Kidney glomerular epithelial cell (primary cell): Measurements from ENCODE around the gene NCOA3.

Experiments
- DNase-seq: peaks from one replicate; lab custom pipeline; 2025; lab: John Stamatoyannopoulos, UW

Gene NCOA3

DNA sequence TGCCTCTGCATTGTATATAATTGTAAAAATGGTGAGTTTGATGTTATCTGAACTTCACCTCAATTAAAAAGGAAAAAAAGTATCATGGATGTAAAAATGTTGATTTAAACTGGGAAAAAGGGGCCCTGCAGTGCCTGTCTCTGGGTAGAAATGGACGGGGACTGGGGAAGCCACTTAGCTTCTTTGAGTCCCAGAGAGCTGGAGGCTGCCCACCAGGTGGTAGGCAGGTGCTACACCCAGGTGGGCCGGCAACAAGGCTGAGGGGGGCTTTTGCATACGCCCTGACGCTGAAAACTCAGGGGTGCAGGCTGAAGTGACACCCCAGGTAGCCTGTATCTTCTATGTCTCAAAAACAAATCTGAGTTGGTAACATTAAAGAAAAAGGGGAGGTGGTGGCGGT is 165.4 kb downstream of the NCOA3 start:
- no peak for DNase-seq

DNA sequence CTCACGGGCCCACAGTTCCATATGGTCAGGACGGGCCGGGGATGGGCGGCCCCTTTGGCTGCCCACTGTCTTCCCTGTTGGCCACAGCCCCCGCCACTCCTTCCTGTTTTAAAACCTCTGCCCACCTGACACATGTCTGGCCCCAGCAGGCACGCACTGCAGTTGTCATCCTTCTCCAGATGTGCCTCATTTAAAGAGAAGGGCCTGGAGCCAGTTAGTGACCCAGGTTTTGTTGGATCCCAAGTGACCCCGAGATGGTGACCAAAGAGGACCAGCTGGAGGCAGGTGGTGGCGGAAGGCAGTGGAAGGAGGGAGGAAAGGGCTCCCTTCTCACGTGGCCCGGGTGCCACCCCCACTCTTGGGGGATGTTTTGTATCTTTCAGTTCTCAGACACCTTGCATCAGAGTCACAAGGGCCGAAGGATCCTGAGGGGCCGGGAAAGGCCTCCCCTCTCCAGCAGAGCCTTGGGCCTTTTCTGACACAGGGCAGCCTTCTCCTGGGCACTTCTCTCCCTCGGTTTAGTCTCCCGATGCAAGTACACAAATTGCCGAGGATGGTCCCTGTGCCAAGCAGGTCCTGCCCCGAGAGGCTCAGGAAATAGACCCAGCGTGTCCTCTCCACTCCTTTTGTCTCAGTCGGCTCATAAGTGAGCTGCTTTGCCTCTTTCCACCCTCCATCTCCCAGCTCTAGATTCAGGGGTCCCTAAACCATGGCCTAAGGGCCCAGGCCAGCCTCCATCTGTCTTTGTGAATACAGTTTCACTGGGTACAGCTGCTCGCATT is 166.0 kb downstream of the NCOA3 start:
- DNase-seq: no peak

DNA sequence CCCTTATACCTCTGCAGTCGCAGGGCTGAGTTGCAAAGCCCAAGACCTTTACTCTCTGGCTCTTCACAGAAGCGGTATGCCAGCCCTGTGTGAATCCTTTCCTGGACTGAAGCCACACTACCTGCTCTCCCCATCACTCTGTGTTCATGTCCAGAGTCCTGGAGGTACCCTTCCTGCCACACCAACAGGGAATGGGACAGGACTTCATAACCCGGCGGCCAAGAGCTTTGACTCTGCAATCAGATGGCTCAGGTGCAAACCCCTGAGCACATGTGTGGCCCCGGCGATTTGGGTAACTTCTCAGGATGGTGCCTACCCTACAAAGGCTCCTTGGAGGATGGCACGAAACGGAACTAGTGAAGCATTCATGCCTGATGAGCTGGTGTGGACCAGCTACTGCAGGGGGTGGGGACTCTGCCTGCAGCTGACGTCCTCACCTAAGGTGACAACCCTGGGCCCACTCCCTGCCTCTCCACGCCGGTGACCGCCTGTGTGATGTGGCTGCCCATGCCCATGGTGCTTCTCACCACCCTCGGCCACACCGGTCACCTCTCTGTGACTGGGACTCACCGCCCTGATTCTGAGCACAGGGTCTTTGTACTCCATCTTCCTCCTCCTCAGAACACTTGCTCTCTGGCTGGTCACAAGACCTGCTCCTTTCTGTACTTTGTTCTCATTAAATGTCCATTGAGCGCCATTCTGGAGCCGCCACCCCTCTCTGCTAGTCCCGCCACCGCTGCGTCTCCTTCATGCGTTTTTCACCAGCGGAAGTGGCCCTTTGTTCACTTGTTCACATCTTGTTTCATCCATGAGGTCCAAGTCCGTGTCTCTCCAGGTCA is 166.8 kb downstream of the NCOA3 start:
- DNase-seq: no peak

DNA sequence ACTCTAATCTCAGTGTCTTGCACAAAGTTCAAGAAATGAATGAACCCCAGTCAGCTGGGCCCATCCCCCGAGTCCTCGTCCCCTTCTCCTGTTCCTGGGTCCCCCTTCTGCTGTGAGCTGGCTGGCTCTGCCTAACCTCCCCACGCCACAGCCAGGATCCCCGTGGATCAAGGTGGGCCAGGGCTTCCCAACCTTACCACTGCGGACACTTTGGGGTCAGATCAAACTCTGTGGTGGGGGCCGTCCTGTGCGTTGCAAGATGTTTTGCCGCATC is 167.4 kb downstream of the NCOA3 start:
- no peak for DNase-seq

DNA sequence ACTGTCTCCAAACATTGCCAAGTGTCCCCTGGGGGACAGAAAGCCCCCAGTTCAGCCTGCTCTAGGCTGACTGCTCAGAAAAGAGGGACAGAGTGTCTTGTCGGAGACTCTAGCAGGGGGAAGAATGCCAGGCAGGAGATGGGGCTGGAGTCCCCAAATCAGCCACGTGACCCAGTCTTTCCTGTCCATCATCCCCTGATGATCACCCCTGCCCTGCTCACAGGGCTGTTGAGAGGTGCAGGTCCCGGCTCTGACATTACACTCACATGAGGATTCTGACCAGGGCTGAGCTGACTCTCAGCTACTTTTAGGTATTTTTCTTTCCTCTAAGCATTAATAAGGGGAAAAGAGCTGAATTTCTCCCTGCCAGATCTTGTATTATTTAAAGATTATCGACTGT is 167.8 kb downstream of the NCOA3 start:
- DNase-seq: no peak

DNA sequence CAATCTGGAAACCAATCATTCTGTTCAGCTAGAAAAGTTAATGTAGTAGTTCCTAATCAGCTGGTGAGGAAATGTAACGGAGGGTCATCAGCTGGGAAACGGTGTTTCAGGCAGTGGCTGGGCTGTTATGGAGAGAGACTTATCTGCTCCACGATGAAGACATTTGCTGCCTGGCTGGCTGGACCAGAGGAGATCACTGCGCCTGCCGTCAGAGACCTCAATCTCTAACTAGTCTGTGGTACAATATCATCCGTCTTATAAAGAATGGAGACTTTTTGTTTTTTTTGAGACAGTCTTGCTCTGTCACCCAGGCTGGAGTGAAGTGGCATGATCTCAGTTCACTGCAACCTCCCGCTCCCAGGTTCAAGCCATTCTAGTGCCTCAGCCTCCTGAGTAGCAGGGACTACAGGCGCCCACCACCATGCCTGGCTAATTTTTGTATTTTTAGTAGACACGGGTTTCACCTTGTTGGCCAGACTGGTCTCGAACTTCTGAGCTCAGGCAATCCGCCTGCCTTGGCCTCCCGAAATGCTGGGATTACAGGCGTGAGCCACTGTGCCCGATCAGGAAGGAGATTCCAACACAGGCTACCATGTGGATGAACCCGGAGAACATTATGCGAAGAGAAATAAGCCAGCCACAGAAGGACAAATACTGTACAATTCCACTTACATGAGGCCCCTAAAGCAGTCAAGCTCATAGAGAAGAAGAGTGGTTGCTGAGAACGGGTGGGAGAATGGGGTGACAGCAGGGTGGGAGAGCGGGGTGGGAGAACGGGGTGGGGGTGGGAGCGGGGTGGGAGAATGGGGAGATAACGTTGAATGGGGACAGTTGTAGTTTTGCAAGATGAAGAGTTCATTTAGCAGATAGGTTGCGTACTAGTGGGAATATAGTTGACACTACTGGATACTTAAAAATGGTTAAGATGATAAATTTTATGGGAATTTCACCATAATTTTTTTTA is 168.5 kb downstream of the NCOA3 start:
- no peak for DNase-seq

DNA sequence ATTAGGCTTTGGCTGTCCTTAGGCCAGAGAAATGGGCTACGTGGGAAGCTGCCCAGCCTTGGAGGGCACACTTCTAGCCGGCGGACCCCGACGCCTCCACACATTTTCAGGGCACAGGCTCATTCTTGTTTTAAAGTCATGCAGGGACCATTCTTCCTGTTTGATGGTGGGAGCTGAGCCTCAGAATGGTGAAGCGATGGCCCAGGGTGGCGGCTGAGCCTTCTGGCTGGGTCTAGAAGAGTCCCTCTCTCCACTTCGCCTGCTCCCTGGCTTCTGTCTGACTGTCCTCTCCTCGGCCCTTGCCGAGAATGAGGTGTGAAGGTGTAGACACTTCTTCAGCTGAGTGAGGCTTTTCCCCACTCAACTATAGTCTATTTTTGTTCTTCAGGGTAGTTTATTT is 169.2 kb downstream of the NCOA3 start:
- no peak for DNase-seq

DNA sequence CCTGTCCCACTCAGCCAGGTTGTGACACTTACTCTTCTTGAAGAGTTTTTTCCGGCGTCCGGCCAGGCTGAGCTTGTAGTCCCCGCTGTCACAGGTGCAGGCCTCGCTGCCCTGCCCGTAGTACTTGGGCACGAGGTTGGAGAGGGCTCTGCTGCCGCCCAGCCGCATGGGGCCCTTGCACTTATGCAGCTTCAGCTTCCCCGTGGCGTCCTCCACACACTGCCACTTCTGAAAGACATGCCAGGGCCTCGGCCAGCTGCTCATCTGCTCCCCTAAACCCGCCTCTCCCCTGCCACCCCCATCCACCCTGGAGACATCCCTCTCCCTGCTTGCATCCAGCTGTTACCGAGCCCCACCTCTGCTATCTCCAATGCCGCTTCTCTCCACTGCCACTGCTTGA is 170.5 kb downstream of the NCOA3 start:
- no peak for DNase-seq

DNA sequence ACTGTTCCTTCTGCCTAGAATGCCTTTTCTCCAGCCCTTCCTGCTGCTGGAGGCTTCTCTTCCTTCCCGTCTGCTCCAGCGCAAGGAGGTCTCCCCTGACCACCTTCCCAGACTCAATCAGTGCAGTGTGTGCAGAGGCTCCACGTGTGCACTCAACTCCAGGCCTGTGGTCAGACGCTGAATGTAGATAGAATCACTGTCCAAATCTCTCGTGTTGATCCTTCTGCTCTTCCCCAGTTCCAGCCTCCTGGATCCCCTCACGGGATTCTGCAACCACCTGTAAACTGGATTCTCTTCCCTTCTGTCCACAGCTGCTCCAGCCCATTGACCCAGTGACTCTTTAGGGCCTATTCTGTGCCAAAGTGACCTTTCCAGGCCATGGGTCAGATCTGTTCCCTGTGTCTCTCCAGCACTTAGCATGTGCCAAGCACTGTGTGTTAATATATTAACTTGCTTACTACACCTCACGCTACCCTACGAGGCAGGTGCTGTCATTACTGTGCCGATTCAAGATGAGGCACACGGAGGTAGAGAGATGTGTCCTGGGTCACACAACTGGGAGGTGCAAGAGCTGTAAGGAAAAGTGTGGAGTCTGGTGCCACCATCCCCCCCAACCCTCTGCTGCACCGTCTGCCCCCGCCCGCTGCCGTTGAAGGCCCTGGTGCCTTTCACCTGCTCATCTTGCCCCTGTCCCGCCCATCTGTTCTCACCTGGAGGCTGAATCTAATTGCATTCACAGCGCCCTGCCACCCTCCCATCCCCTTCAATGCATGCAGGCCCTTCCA is 171.4 kb downstream of the NCOA3 start:
- DNase-seq: no peak

DNA sequence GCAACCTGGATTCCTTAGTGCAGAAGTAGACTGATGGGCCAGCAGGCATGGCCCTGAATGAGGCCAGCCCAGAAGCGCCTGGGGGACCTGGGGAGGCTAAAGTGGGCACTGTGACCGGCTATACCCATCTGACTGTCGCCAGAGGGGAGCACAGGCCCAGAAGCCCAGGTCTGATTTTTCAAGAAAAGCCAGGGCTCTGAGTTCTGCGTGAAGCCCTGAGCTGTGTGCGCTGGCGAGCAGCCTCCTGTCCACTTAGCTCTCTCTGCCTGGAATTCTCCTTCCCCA is 171.9 kb downstream of the NCOA3 start:
- no peak for DNase-seq

DNA sequence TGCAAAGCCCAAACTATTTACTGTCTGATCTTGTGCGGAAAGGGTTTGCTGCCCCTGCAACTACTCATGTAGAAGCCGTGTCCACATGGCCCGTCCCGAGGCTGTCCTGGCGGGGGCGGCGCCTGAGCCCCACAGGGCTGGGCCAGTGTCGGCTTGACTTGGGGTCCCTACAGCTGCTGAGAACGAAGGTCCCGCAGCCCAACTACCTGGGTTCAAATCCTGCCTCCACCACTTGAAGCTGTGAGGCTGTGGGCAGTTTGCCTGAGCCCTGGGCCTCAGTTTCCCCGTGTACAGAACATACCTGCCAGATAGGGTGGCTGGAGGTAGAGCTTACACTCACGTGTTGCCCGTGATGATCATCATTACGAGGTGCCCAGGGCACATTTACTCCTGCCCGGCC is 172.5 kb downstream of the NCOA3 start:
- DNase-seq: no peak

DNA sequence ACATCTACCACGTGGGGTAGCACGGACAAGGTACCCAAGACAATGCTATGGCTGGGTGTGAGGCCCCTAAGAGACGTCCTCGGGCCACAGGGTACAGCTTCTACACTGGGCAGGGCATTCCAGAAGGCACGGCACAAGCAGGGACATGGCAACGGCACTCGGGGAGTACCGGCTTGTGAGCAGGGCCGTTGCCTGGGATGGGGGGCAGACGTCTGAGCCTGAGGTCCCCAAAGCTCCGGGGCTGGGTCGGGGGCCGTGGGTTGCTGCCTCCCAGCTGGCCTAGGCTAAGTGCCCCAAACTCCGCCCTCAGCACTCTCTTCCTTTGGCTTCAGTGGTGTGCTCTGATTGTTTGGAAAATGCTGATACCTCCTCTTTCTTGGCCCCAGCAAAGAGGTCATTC is 173.0 kb downstream of the NCOA3 start:
- no peak for DNase-seq

DNA sequence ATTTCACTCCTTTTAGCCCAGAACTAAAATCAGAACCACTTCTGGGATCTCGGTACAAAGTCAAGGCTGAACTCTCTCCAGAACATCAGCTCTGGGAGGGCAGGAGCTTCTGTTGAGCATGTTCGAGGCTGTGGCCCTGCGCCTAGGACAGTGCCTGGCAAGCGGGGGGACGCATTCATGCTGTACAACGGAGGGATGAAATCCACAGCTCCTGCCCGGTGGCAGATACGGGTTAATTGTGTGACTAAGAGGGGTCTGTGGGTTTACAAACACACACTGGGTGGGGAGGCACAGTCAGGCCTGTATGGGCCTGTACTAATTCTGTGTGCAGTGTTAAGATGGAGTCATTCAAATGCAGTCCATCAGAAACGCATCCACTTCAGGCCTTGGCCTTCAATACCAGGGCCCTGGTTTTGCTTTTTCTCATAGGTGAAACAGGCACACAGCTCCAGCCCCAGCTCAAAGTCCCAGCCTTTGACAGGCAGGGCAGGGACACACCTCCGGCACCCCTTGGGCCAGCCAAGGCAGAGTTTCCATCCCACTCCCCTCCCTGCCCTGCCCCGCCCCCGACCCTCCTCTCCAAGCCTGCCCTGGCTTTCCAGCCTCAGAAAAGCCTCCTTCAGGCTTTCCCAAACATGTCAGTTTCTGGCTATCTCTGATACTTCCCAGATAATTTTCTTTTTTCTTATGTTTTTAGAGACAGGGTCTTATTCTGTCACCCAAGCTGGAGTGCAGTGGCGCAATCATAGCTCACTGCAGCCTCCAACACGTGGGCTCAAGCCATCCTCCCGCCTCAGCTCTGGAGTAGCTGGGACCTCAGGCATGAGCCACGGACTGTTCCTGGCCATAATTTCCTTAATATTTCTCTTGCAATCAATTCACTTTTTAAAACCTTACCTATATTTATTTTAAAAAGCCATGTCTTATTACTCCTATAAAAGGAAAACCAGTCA is 173.8 kb downstream of the NCOA3 start:
- no peak for DNase-seq

DNA sequence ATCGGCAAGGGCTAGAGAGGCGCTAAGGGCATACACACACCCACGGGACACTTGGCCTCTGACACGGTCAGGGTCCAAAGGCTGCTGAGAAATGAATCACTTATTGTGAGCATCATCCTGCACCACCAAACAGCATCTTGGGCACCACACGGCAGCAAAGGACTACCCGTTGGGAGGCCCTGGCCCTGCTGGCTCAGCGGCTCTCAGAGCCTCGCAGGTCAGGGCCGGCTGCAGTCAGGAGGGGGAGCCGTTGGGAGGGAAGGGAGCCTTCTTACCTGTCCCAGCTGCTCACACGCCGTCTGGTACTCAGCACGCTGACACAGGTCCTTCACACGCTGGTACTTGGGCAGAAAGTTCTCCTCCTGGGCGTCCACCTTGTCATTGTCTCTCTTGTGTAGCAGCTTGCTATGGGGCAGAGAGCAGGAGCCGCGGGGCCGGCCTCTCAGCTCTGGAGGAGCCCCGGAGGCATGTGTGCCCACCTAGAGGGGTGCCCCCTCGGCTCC is 174.6 kb downstream of the NCOA3 start:
- no peak for DNase-seq

DNA sequence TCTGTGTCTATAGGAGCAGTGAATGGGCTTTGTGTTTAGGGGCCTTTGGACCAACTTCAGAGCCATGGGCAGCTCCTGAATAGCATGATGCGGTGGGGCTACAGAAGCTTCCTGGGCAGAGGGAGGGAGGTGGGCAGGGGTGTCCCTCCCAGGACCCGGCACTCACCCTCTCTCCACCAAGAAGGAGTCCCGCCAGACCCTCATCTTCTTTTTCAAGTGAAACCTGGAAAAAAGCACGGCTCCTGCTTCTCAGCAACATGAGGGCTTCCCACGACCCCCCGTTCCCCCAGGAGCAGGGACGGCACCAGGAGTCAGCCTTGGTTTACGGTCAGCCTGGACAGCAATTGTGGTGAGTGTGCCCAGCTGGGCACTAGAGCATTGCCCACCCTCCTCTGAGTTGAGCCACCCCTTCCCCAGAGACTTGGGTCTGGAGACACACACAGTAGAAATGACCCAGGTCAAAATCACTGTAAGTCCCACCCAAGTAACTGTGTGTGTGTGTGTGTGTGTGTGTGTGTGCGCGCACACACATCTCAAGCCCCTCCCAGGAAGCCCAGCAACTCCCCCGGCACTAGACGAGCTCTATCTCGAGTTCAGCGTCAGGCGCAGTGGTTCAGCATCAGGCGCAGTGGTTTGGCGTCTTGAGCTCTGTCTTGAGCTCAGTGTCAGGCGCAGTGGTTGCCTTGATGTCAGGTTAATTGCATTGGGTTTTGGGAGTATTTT is 175.4 kb downstream of the NCOA3 start:
- DNase-seq: no peak

DNA sequence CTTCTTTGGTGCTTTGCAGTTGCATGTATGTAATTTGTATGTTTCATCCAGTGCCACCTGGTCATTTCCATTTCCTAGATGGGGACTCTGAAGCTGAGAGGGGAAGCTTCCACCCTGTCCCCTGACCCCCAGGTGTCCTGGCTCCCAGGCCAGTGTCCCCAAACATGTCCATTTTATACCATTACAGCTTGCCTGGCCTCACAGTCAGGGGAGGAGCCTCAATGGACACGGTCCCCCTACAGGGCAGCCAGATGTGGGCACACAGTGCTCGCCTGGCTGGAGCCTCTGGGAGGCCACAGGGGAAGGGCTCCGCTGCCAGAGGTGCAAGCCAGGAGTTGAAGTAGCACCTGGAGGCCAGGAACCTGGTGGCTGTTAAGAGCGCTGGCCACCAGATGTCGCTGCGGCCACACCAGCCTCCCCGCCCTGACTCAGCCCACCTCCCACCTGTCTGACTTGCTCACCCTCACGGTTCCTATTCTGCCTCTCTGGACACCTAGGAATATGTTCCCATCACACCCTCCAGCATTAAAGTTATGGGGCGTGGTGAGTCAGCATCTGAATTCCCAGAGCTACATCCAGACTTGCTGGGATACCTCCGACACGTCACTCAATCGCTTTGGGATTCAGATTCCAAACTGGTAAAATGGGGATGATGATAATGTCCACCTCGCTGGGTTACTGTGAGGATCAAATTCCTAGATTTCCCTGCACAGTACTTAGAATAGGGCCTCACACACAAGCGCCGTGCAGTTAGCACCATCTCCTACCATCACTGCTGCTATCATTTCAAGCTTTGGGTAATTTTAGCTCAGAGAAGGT is 176.2 kb downstream of the NCOA3 start:
- DNase-seq: peak; percentile 13

DNA sequence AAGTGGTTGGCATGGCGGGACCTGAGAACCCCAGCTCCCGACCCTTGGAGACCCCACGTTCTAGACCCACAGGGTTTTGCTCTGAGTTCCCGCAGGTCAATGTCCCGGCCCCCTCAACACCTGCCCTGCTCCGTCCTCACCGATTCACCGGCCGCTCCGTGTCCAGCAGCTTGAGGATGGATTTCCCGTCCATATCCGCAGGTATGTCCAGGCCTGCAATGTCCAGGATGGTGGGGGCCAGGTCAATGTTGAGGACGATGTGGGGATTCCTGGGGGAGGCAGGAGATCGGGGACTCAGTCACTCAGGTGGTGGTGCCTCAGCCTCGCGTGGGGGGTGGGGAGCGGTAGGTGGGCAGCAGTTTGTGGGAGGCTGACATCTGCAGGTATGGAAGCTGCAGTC is 176.8 kb downstream of the NCOA3 start:
- no peak for DNase-seq

DNA sequence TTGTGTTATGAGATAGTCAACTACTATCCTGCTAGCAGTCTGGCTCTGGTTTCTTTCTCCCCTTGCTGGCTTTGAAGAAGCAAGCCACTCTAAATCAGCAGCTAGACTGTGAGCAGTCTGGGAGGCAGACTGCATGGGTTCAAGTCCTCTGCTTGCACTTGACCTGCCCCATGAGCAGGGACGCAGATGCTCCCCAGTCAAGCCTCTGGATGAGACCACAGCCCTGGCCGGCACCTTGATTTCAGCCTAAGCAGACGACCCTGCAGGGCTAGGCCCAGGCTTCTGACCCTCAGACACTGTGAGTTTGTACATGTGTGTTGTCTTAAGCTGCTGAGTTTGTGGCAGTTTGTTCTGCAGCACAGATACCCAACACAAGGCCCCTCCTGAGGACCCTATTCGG is 177.8 kb downstream of the NCOA3 start:
- no peak for DNase-seq
